ENCODE data around the gene EFR3B. TPM values are rescaled to one million over a fixed set of nuclear protein-coding genes. Genes with fewer than 3 reads are reported as not detected.

EFR3B gene
- polyA plus RNA-seq, 3 donors, result not detected

- Histone ChIP-seq H3K9ac (ENCODE audit: insufficient read depth, low read length, poor library complexity, severe bottlenecking) (no peak overlapping the region), H3K4me2 (replicated peaks; ENCODE audit: extremely low read depth, low read length, poor library complexity, severe bottlenecking) (no peak overlapping the region), H3K27ac (ENCODE audit: low read depth in 1 of 2, low read length in 2 of 2) (no peak overlapping the region), H4K20me1 (ENCODE audit: insufficient read depth, low read length) (no peaks in the 10 kb centered on the region), H2AFZ (ENCODE audit: insufficient read depth, low read depth, low read length, poor library complexity, severe bottlenecking) (no peak overlapping the region), H3K36me3 (replicated peaks in 1 of 2; ENCODE audit: control insufficient read depth in 1 of 2, insufficient read depth in 2 of 2, low read length in 2 of 2) (no peaks in the 10 kb centered on the region), H3K4me1 (ENCODE audit: control insufficient read depth in 1 of 2, insufficient read depth in 2 of 2, low read length in 2 of 2) (peaks cover 10 to 12% of the 10 kb centered on the region in 2 donors), H3K27me3 (ENCODE audit: control insufficient read depth in 2 of 2, insufficient read depth in 2 of 2, low read length in 2 of 2) (peaks cover 48 to 67% of the 10 kb centered on the region in 2 donors), H3K79me2 (ENCODE audit: insufficient read depth, low read length) (no peaks in the 10 kb centered on the region), H3K4me3 (replicated peaks in 1 of 3; ENCODE audit: low read depth in 2 of 3, low read length in 3 of 3) (no peak overlapping the region), H3K9me3 (replicated peaks in 1 of 2; ENCODE audit: control insufficient read depth in 1 of 2, insufficient read depth in 1 of 2, low read length in 2 of 2) (peaks cover 0 to 25% of the 10 kb centered on the region in 2 donors)
- H3K9me3 Mint-ChIP-seq, result peaks cover 0 to 29% (median 13%) of the 10 kb centered on the region in 7 donors
- no peak for TF ChIP-seq CTCF (IDR thresholded peaks at IDR 0.05)
- peaks cover 0 to 8% of the 10 kb centered on the region in 2 donors for H3K36me3 Mint-ChIP-seq
- intact Hi-C loops (cut with micrococcal nuclease), result no loop called here
- no peak overlapping the region for H3K27ac Mint-ChIP-seq
- 36% methylated on average over 2 of the region's 7 CpGs for WGBS (ENCODE audit: insufficient coverage)
- peaks cover 29% of the 10 kb centered on the region for H3K4me1 Mint-ChIP-seq
- peaks cover 64 to 74% (median 74%) of the 10 kb centered on the region in 3 donors for H3K27me3 Mint-ChIP-seq (ENCODE audit: low read depth in 3 of 3)
- H3K4me3 Mint-ChIP-seq, result peak overlapping the region in 1 of 2 donors; percentile 52
- DNase-seq, result no peak
These were observed 129.0 kb downstream of the EFR3B start for GRCh38 chr2:25170888-25171287.

GRCh38 chr2:25173719-25174118, 131.8 kb downstream of the EFR3B start:
- H3K9me3 ChIP-seq (replicated peaks in 1 of 2; ENCODE audit: control insufficient read depth in 1 of 2, insufficient read depth in 1 of 2, low read length in 2 of 2), result peaks cover 0 to 9% of the 10 kb centered on the region in 2 donors
- Mint-ChIP-seq H3K27ac (no peak overlapping the region), H3K9me3 (peaks cover 0 to 18% (median 8%) of the 10 kb centered on the region in 7 donors), H3K4me3 (peak overlapping the region in 1 of 2 donors; percentile 52), H3K4me1 (peaks cover 16% of the 10 kb centered on the region), H3K36me3 (peaks cover 0 to 4% of the 10 kb centered on the region in 2 donors), H3K27me3 (ENCODE audit: low read depth in 3 of 3) (peaks cover 38 to 50% (median 47%) of the 10 kb centered on the region in 3 donors)
- H2AFZ ChIP-seq (ENCODE audit: insufficient read depth, low read depth, low read length, poor library complexity, severe bottlenecking), result no peak overlapping the region
- H4K20me1 ChIP-seq (ENCODE audit: insufficient read depth, low read length), result no peaks in the 10 kb centered on the region
- no peaks in the 10 kb centered on the region for H3K36me3 ChIP-seq (replicated peaks in 1 of 2; ENCODE audit: control insufficient read depth in 1 of 2, insufficient read depth in 2 of 2, low read length in 2 of 2)
- intact Hi-C loops (cut with micrococcal nuclease), result no loop called here
- H3K27ac ChIP-seq (ENCODE audit: low read depth in 1 of 2, low read length in 2 of 2), result no peak overlapping the region
- peaks cover 23 to 39% of the 10 kb centered on the region in 2 donors for H3K27me3 ChIP-seq (ENCODE audit: control insufficient read depth in 2 of 2, insufficient read depth in 2 of 2, low read length in 2 of 2)
- no peak for DNase-seq
- peaks cover under 1 to 2% of the 10 kb centered on the region in 2 donors for H3K4me1 ChIP-seq (ENCODE audit: control insufficient read depth in 1 of 2, insufficient read depth in 2 of 2, low read length in 2 of 2)
- no peak overlapping the region for H3K4me3 ChIP-seq (replicated peaks in 1 of 3; ENCODE audit: low read depth in 2 of 3, low read length in 3 of 3)
- no peaks in the 10 kb centered on the region for H3K79me2 ChIP-seq (ENCODE audit: insufficient read depth, low read length)
- 65% methylated on average over 3 of the region's 5 CpGs for WGBS (ENCODE audit: insufficient coverage)
- H3K4me2 ChIP-seq (replicated peaks; ENCODE audit: extremely low read depth, low read length, poor library complexity, severe bottlenecking), result no peak overlapping the region
- H3K9ac ChIP-seq (ENCODE audit: insufficient read depth, low read length, poor library complexity, severe bottlenecking), result no peak overlapping the region
- TF ChIP-seq CTCF (IDR thresholded peaks at IDR 0.05), result no peak
